HG03025 (cell line): Measurements from ENCODE around the gene GLCE.
"Not testable (repeated sequence)": the region's sequence is repeated elsewhere in the genome, so short reads cannot be mapped to it uniquely, and the experiment has no call there.

Source experiments
- ATAC-seq: cut with Tn5 transposase; IDR thresholded peaks from one replicate; pipeline ENCODE4 v1.9.1; 2021; ENCODE audit warnings: mild to moderate bottlenecking, moderate library complexity; ENCODE audit not compliant: unreplicated experiment, low FRiP score

The GLCE gene

GRCh38 chr15:69158201-69158842 is 2.1 kb upstream of the GLCE start:
- no peak for ATAC-seq

- ATAC-seq, result no peak
Measured at GRCh38 chr15:69158843-69159240, 1.6 kb upstream of the GLCE start.

GRCh38 chr15:69159805-69160140 is 662 bp upstream of the GLCE start:
- no peak for ATAC-seq

- no peak for ATAC-seq
Measured at GRCh38 chr15:69161079-69161877, 843 bp downstream of the GLCE start.

- ATAC-seq, result no peak
Measured at GRCh38 chr15:69161878-69162213, 1.4 kb downstream of the GLCE start.

- ATAC-seq, result no peak
Measured at GRCh38 chr15:69163141-69163669, 2.8 kb downstream of the GLCE start.

- ATAC-seq, result no peak
Measured at GRCh38 chr15:69164807-69165636, 4.6 kb downstream of the GLCE start.

GRCh38 chr15:69165637-69166025 is 5.2 kb downstream of the GLCE start:
- ATAC-seq, result no peak

GRCh38 chr15:69167218-69167846 is 6.9 kb downstream of the GLCE start:
- no peak for ATAC-seq

- not testable (repeated sequence) for ATAC-seq
Measured at GRCh38 chr15:69168361-69168760, 7.9 kb downstream of the GLCE start.

GRCh38 chr15:69169540-69169939 is 9.1 kb downstream of the GLCE start:
- not testable (repeated sequence) for ATAC-seq

GRCh38 chr15:69170597-69170996 is 10.2 kb downstream of the GLCE start:
- no peak for ATAC-seq

- ATAC-seq, result no peak
Measured at GRCh38 chr15:69172847-69173246, 12.4 kb downstream of the GLCE start.

- no peak for ATAC-seq
Measured at GRCh38 chr15:69175536-69175935, 15.1 kb downstream of the GLCE start.

GRCh38 chr15:69181424-69181823 is 21.0 kb downstream of the GLCE start:
- ATAC-seq, result no peak

- no peak for ATAC-seq
Measured at GRCh38 chr15:69185216-69185615, 24.8 kb downstream of the GLCE start.

GRCh38 chr15:69185706-69186105 is 25.3 kb downstream of the GLCE start:
- ATAC-seq, result no peak

GRCh38 chr15:69189157-69189556 is 28.7 kb downstream of the GLCE start:
- ATAC-seq, result no peak

GRCh38 chr15:69190091-69190490 is 29.7 kb downstream of the GLCE start:
- no peak for ATAC-seq

GRCh38 chr15:69190504-69190903 is 30.1 kb downstream of the GLCE start:
- no peak for ATAC-seq
